Stomach (tissue), 9 donors: Measurements from ENCODE around the gene PARP3. TPM values are rescaled to one million over a fixed set of nuclear protein-coding genes. Genes with fewer than 3 reads are reported as not detected.
"Not testable (repeated sequence)": the region's sequence is repeated elsewhere in the genome, so short reads cannot be mapped to it uniquely, and the experiment has no call there.

Experiments
- DNase-seq, 2 donors: peaks; one replicate each; pipeline versions ENCODE4 v3.0.0 to v3.0.0-alpha.2; 2013 to 2019
- H3K27ac ChIP-seq, 5 donors: fragments of 200-600 bp in 4 of 5; sonication (generic) in 4 of 5; one replicate each; pipeline ENCODE4 v1.5.1; 2013 to 2019; ENCODE audit warnings: mild to moderate bottlenecking in 1 of 5, moderate library complexity in 1 of 5
- H3K27me3 ChIP-seq, 3 donors: fragments of 200-600 bp; sonication (generic); one replicate each; pipeline ENCODE4 v1.5.1; 2017 to 2019; ENCODE audit warnings: mixed run types in 1 of 3
- H3K36me3 ChIP-seq, 4 donors: fragments of 200-600 bp; sonication (generic); 1 replicate in 3 of 4; 2 replicates in 1 of 4; pipeline ENCODE4 v1.5.1; 2016 to 2019
- H3K4me1 ChIP-seq, 4 donors: fragments of 200-600 bp; sonication (generic); one replicate each; pipeline ENCODE4 v1.5.1; 2016 to 2019
- H3K4me3 ChIP-seq, 4 donors: fragments of 200-600 bp; sonication (generic) in 3 of 4; one replicate each; pipeline ENCODE4 v1.5.1; 2016 to 2019; ENCODE audit warnings: mild to moderate bottlenecking in 1 of 4
- H3K9me3 ChIP-seq, 4 donors: fragments of 200-600 bp; sonication (generic); one replicate each; pipeline ENCODE4 v1.5.1; 2016 to 2019
- EP300 ChIP-seq: sonication (generic); formaldehyde crosslinking; IDR thresholded peaks from one replicate; pipeline ENCODE4 v1.6.1; 2017; ENCODE audit warnings: antibody characterized with exemption
- POLR2A ChIP-seq, 4 donors: fragments of 450-650 bp; IDR thresholded peaks; one replicate each; pipeline ENCODE4 v1.6.1; 2016; ENCODE audit warnings: antibody characterized with exemption in 4 of 4, control low read depth in 2 of 4, mild to moderate bottlenecking in 1 of 4, moderate library complexity in 1 of 4
- POLR2AphosphoS5 ChIP-seq, 3 donors: sonication (generic); formaldehyde crosslinking; IDR thresholded peaks; one replicate each; pipeline ENCODE4 v1.6.1; 2016; ENCODE audit warnings: antibody characterized with exemption in 3 of 3
- WGBS, 5 donors: extraction: QIAGEN DNeasy Blood & Tissue Kit in 3 of 5; methylation state at CpG; one replicate each; pipeline versions ENCODE4 v1.1.5 to v1.1.7; 2013 to 2018; 5-methylcytosine and 5-hydroxymethylcytosine counted together
- intact Hi-C: fragments of 100-400 bp; cut with DNase I; formaldehyde crosslinking; loops from one replicate; pipeline ENCODE4 v1.15.1; 2023; ENCODE audit warnings: low total_unique reads
- polyA plus RNA-seq, 3 donors: library from polyadenylated mRNA; stranded (reverse); fragments of 200-250 nt; gene quantifications; one replicate each; pipeline ENCODE4 v1.2.3, GENCODE V29; 2013
- total RNA-seq, 5 donors: library from RNA; depleted of rRNA; stranded (reverse); fragments of >200 nt; gene quantifications; one replicate each; pipeline versions ENCODE4 v1.1.0 to v1.2.3, GENCODE V29; 2014 to 2016
- TF ChIP-seq, protein P1 (sequence below), 7 experiments: fragments of 450-650 bp in 4 of 7; fragments of 200-600 bp in 3 of 7; sonication (generic) in 3 of 7; IDR thresholded peaks; one replicate each; pipeline ENCODE4 v1.5.1; 2016 to 2019; ENCODE audit warnings: antibody characterized with exemption in 7 of 7, control low read depth in 2 of 7, mild to moderate bottlenecking in 1 of 7
- donor health status: healthy with polysubstance abuse.
- donor health status: Bipolar disorder and iron deficiency.
- donor health status: healthy.

PARP3 gene
- total and polyA plus RNA-seq, 8 donors, result 10.6 to 39.7 (median 16.0) TPM

DNA sequence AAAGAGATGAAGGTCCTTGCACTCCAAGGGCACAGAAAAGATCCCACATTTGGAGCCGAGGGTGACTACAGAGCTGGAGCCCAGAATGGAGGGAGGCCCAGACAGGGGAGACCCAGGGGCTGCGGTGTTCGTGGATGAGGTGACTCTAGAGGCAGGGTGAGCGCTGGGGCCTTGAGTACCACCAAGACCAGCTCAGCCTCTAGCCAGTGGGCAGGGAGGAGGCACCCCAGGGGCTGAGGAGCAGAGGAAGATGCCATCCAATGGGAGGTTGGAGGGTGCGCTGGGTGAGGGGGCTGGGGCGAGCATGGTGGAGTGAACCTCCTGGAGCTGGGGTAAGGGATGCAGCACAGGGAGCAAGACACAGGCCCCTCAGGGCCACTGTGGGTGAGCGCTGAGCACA lies 13.7 kb upstream of the PARP3 start:
- intact Hi-C loops, result no loop called here
- Histone ChIP-seq H3K27ac (no peak overlapping the region), H3K27me3 (no peaks in the 10 kb centered on the region), H3K9me3 (no peaks in the 10 kb centered on the region), H3K36me3 (peaks cover 2 to 29% (median 18%) of the 10 kb centered on the region in 4 donors), H3K4me3 (no peak overlapping the region), H3K4me1 (no peaks in the 10 kb centered on the region)
- DNase-seq, result peak in 1 of 2 donors; percentile 18
- WGBS, 5 donors, result 92 to 96% (median 95%) methylated on average over 7 of the region's 7 CpGs
- TF ChIP-seq POLR2A (IDR thresholded peaks at IDR 0.05) (no peak), EP300 (no peak), POLR2AphosphoS5 (IDR thresholded peaks at IDR 0.05) (no peak)
- TF ChIP-seq, protein P1, sequence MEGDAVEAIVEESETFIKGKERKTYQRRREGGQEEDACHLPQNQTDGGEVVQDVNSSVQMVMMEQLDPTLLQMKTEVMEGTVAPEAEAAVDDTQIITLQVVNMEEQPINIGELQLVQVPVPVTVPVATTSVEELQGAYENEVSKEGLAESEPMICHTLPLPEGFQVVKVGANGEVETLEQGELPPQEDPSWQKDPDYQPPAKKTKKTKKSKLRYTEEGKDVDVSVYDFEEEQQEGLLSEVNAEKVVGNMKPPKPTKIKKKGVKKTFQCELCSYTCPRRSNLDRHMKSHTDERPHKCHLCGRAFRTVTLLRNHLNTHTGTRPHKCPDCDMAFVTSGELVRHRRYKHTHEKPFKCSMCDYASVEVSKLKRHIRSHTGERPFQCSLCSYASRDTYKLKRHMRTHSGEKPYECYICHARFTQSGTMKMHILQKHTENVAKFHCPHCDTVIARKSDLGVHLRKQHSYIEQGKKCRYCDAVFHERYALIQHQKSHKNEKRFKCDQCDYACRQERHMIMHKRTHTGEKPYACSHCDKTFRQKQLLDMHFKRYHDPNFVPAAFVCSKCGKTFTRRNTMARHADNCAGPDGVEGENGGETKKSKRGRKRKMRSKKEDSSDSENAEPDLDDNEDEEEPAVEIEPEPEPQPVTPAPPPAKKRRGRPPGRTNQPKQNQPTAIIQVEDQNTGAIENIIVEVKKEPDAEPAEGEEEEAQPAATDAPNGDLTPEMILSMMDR (IDR thresholded peaks at IDR 0.05), result no peak

DNA sequence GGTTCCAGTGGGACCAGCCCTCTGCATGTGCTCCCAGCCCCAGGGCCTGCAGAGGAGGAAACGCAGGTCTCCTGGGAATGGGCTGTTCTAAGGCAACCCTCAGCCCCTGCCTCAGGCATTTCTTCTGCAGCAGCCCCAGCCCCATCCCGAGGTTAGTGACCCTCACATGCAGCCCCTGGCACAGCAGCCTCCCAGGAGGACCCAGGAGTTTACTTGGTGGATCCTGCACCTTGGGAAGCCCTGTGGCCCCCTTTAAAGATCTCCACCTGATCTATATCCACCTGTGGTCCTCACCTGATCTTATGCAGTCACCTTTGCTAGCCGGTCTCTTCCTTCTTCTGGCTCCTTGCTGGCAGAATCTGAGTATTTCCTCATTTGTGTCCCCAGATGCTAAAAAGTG lies 13.2 kb upstream of the PARP3 start:
- H3K27me3 ChIP-seq, H3K27ac ChIP-seq, intact Hi-C loops, H3K9me3 ChIP-seq, H3K4me3 ChIP-seq, H3K4me1 ChIP-seq: not testable (repeated sequence)
- WGBS, 5 donors, result 82 to 92% (median 87%) methylated on average over 3 of the region's 3 CpGs
- peak in 1 of 2 donors; percentile 2 for DNase-seq
- H3K36me3 ChIP-seq, result peaks cover 7 to 34% (median 24%) of the 10 kb centered on the region in 4 donors

DNA sequence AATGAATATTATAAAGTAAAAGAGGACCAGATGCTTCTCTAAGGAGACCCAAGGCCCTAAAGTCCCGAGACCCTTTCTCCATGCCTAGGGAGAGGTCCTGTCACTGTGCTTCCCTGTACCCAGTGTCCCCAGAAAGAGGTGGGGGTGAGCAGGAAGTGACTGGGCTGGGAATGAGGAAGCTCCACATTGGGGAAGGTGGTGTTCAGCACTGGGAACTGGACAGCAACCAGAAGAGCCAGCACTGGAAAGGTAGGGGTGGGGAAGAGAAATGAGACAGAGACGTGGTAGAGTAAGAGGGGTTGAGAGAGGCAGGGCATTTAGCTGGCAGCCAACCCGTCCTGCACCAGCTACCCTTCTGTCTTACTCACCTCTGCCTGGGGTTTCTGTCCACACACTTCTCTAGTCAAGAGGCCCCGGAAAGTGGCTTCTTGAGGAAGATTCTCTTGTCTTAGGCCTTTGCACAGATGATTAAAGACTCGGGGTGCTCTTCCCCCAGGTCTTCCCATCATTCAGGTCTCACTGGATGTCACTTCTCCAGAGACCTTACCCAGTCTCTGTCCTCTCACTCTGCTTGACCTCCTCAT lies 12.7 kb upstream of the PARP3 start:
- no peak for TF ChIP-seq POLR2A (IDR thresholded peaks at IDR 0.05)
- no peak for TF ChIP-seq EP300
- no peak for TF ChIP-seq POLR2AphosphoS5 (IDR thresholded peaks at IDR 0.05)
- TF ChIP-seq, protein P1 (IDR thresholded peaks at IDR 0.05), result no peak
- no peak overlapping the region for H3K27ac ChIP-seq
- DNase-seq, result peak in 1 of 2 donors; percentile 23
- H3K9me3 ChIP-seq, result no peaks in the 10 kb centered on the region
- no peak overlapping the region for H3K4me3 ChIP-seq
- 71 to 83% (median 74%) methylated on average over 5 of the region's 5 CpGs for WGBS, 5 donors
- H3K36me3 ChIP-seq, result peaks cover 13 to 40% (median 29%) of the 10 kb centered on the region in 4 donors
- no peaks in the 10 kb centered on the region for H3K4me1 ChIP-seq
- intact Hi-C loops, result no loop called here
- no peaks in the 10 kb centered on the region for H3K27me3 ChIP-seq

DNA sequence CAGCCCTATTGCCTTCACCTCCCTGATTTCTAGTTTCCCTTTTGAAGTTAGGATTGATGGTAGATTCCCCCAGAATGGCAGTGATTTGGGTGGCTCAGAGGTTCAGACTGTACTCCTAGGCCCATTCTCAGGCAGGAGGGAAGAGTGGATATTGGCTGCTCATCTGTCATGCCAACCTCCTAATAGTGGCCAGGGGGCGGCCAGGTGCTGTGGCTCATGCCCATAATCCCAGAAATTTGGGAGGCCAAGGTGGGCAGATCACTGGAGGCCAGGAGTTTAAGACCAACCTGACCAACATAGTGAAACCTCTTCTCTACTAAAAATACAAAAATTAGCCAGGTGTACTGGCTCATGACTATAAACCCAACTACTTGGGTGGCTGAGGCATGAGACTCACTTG lies 11.7 kb upstream of the PARP3 start:
- no peak overlapping the region for H3K4me3 ChIP-seq
- no peak overlapping the region for H3K27ac ChIP-seq
- no peaks in the 10 kb centered on the region for H3K4me1 ChIP-seq
- DNase-seq, result no peak
- H3K36me3 ChIP-seq, result peaks cover 22 to 49% (median 38%) of the 10 kb centered on the region in 4 donors
- no peaks in the 10 kb centered on the region for H3K9me3 ChIP-seq
- H3K27me3 ChIP-seq, result no peaks in the 10 kb centered on the region
- TF ChIP-seq EP300, result no peak
- no peak for TF ChIP-seq POLR2A (IDR thresholded peaks at IDR 0.05)
- TF ChIP-seq POLR2AphosphoS5 (IDR thresholded peaks at IDR 0.05), result no peak
- TF ChIP-seq, protein P1 (IDR thresholded peaks at IDR 0.05), result no peak
- intact Hi-C loops, result no loop called here
- 90 to 100% (median 96%) methylated on average over 1 of the region's 1 CpG for WGBS, 5 donors

DNA sequence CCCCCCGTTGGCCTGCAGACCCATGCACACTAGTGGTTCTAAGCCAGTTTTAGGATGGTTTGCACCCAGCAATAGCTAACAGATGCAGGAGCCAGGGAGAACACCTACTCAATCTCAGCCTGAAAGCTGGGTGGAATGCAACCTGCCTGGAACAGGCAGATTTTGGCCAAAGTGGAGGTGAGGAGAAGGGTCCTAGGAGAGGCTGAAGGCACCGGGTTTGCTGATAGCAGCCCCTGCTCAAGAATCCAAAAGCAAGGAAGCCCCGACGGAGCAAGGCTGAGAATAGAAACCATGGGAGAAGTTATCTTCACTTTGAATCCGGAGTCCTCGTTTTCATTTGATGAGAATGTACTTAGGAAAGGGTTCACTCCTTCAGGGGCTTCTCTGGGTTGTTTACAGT lies 10.4 kb upstream of the PARP3 start:
- no peak for DNase-seq
- no peaks in the 10 kb centered on the region for H3K4me1 ChIP-seq
- H3K4me3 ChIP-seq, result no peak overlapping the region
- no peaks in the 10 kb centered on the region for H3K27me3 ChIP-seq
- peaks cover 33 to 62% (median 51%) of the 10 kb centered on the region in 4 donors for H3K36me3 ChIP-seq
- no peaks in the 10 kb centered on the region for H3K9me3 ChIP-seq
- intact Hi-C loops, result no loop called here
- TF ChIP-seq EP300 (no peak), POLR2A (IDR thresholded peaks at IDR 0.05) (no peak), POLR2AphosphoS5 (IDR thresholded peaks at IDR 0.05) (no peak)
- TF ChIP-seq, protein P1 (IDR thresholded peaks at IDR 0.05), result no peak
- no peak overlapping the region for H3K27ac ChIP-seq
- 79 to 96% (median 94%) methylated on average over 6 of the region's 6 CpGs for WGBS, 5 donors
